Measurements from ENCODE around the gene CALHM5. TPM values are rescaled to one million over a fixed set of nuclear protein-coding genes. Genes with fewer than 3 reads are reported as not detected.

The CALHM5 gene
- total RNA-seq, 1 experiment from 2014 or later: not detected

- no TSS peak for BruUV-seq (replicated peaks)
- DNase-seq (ENCODE audit: low read depth, low spot score): no peak
- Histone ChIP-seq H3K27me3 (ENCODE audit: control insufficient read depth, insufficient read depth, low read length) (peaks cover 32% of the 10 kb centered on the region), H3K4me1 (ENCODE audit: control insufficient read depth, insufficient read depth, low read length) (no peaks in the 10 kb centered on the region; the same call in none of the 2 replicates), H3K36me3 (ENCODE audit: control insufficient read depth, insufficient read depth, low read length) (no peaks in the 10 kb centered on the region), H3K9me3 (ENCODE audit: control insufficient read depth, insufficient read depth, low read depth, low read length) (no peaks in the 10 kb centered on the region), H3K27ac (ENCODE audit: low read length) (no peak overlapping the region), H3K4me3 (ENCODE audit: low read depth in 2 of 2, low read length in 2 of 2) (no peak overlapping the region)
- TF ChIP-seq REST (IDR thresholded peaks at IDR 0.05; ENCODE audit: insufficient read depth in 1 of 2, low read depth in 2 of 2, low read length in 1 of 2): no peak
- TF ChIP-seq POLR2AphosphoS5 (IDR thresholded peaks at IDR 0.05; ENCODE audit: low read depth, low read length): no peak
- no peak for TF ChIP-seq TCF7L2 (IDR thresholded peaks at IDR 0.05; ENCODE audit: low read depth, low read length)
- no peak for TF ChIP-seq SIN3A (IDR thresholded peaks at IDR 0.05; ENCODE audit: borderline replicate concordance, insufficient read depth, low read depth, low read length)
- no peak for TF ChIP-seq CTCF (IDR thresholded peaks at IDR 0.05)
- intact Hi-C loops (cut with micrococcal nuclease; ENCODE audit: unreplicated experiment): no loop called here
- no peak for ATAC-seq
- CTCF ChIA-PET: interaction anchor here (1.4 kb wide), 1 partner anchor 291 kb away, joined by 5 read pairs; no protein-coding TSS in a partner anchor
- POLR2A ChIA-PET: no interaction called here
- in situ Hi-C loops (cut with HindIII; ENCODE audit: low pct_unique_long_range_greater_than_20kb, low sequenced_read_pairs): no loop called here
These were observed 48.7 kb downstream of the CALHM5 start for GRCh38 chr6:116560130-116560529.

- intact Hi-C loops (cut with micrococcal nuclease; ENCODE audit: unreplicated experiment): no loop called here
- BruUV-seq (replicated peaks): no TSS peak
- POLR2A ChIA-PET: no interaction called here
- Histone ChIP-seq H3K4me1 (ENCODE audit: control insufficient read depth, insufficient read depth, low read length) (no peaks in the 10 kb centered on the region; the same call in none of the 2 replicates), H3K36me3 (ENCODE audit: control insufficient read depth, insufficient read depth, low read length) (no peaks in the 10 kb centered on the region), H3K9me3 (ENCODE audit: control insufficient read depth, insufficient read depth, low read depth, low read length) (no peaks in the 10 kb centered on the region), H3K27me3 (ENCODE audit: control insufficient read depth, insufficient read depth, low read length) (peaks cover 28% of the 10 kb centered on the region), H3K4me3 (ENCODE audit: low read depth in 2 of 2, low read length in 2 of 2) (no peak overlapping the region), H3K27ac (ENCODE audit: low read length) (no peak overlapping the region)
- DNase-seq (ENCODE audit: low read depth, low spot score) (peak; percentile 78), ATAC-seq (peak; percentile 84)
- in situ Hi-C loops (cut with HindIII; ENCODE audit: low pct_unique_long_range_greater_than_20kb, low sequenced_read_pairs): no loop called here
- CTCF ChIA-PET: interaction anchor here (0.7 to 1.0 kb wide), 3 partner anchors 27 to 293 kb away, joined by 3 to 8 read pairs (median 3); no protein-coding TSS in a partner anchor
- TF ChIP-seq REST (IDR thresholded peaks at IDR 0.05; ENCODE audit: insufficient read depth in 1 of 2, low read depth in 2 of 2, low read length in 1 of 2) (no peak), CTCF (IDR thresholded peaks at IDR 0.05) (peak; percentile 96)
These were observed 50.1 kb downstream of the CALHM5 start for GRCh38 chr6:116561377-116562018.

All from Panc1 (cell line).